H1 (cell line): ENCODE results near the gene C22orf23. TPM values are rescaled to one million over a fixed set of nuclear protein-coding genes. Genes with fewer than 3 reads are reported as not detected.
A peak's percentile ranks its signal among the peaks of the same experiment; 100 is the strongest.

ENCODE experiments used
- CTCF ChIA-PET: fragments of 300-600 bp; sonication (Branson Sonifier 250); formaldehyde crosslinking; loops from one replicate; lab custom pipeline; 2021; ENCODE audit not compliant: partially characterized antibody; lab: Charles Lee
- POLR2A ChIA-PET: fragments of 300-600 bp; sonication (Branson Sonifier 250); formaldehyde crosslinking; loops from one replicate; lab custom pipeline; 2021; ENCODE audit warnings: inconsistent platforms; ENCODE audit not compliant: partially characterized antibody; lab: Charles Lee
- DNase-seq, 2 experiments: peaks; one replicate each; pipeline versions ENCODE4 v3.0.0 to v3.0.0-alpha.2; 2010 to 2022; ENCODE audit warnings: low spot score in 2 of 2, low read depth in 1 of 2, mixed read lengths in 1 of 2
- FAIRE-seq: peaks from 2 replicates; lab custom pipeline; 2011; peaks lifted over from hg19 to GRCh38; lab: Jason Lieb, UNC
- H2AFZ ChIP-seq: 2 replicates; pipeline ENCODE4 v1.8.1; 2012; ENCODE audit warnings: low read length, inconsistent platforms
- H2AK5ac ChIP-seq: 2 replicates; pipeline ENCODE4 v1.6.1; 2013; ENCODE audit warnings: low read depth, low read length
- H2BK120ac ChIP-seq: replicated peaks from 2 replicates; pipeline ENCODE3; 2013; ENCODE audit warnings: low read depth, low read length, inconsistent platforms
- H2BK12ac ChIP-seq: 2 replicates; pipeline ENCODE4 v1.6.1; 2013; ENCODE audit warnings: low read depth, low read length
- H2BK15ac ChIP-seq: 2 replicates; pipeline ENCODE4 v1.6.1; 2013; ENCODE audit warnings: low read length
- H2BK20ac ChIP-seq: 2 replicates; pipeline ENCODE4 v1.6.1; 2013; ENCODE audit warnings: low read length
- H2BK5ac ChIP-seq: 2 replicates; pipeline ENCODE4 v1.6.1; 2013; ENCODE audit warnings: low read depth, low read length
- H3K14ac ChIP-seq: 2 replicates; pipeline ENCODE4 v1.6.1; 2013; ENCODE audit warnings: inconsistent platforms; ENCODE audit not compliant: insufficient read length
- H3K18ac ChIP-seq: 2 replicates; pipeline ENCODE4 v1.6.1; 2013; ENCODE audit warnings: low read length; ENCODE audit errors: extremely low read depth
- H3K23ac ChIP-seq: 2 replicates; pipeline ENCODE4 v1.6.1; 2013; ENCODE audit warnings: inconsistent platforms; ENCODE audit not compliant: insufficient read length
- H3K23me2 ChIP-seq: 2 replicates; pipeline ENCODE4 v1.6.1; 2013; ENCODE audit warnings: low read depth, low read length
- H3K27ac ChIP-seq: 2 replicates; pipeline ENCODE4 v1.6.1; 2011; ENCODE audit warnings: low read depth, low read length, inconsistent platforms
- H3K27me3 ChIP-seq, 4 experiments: replicated peaks in 1 of 4; 1 replicate in 1 of 4; 2 replicates in 3 of 4; pipeline versions ENCODE4 v1.6.1 to v1.8.1; 2011 to 2013; ENCODE audit warnings: low read length in 3 of 4, mild to moderate bottlenecking in 3 of 4, inconsistent platforms in 2 of 4, mixed read lengths in 2 of 4, moderate library complexity in 1 of 4; ENCODE audit not compliant: control insufficient read depth in 3 of 4, insufficient read depth in 3 of 4; ENCODE audit errors: extremely low read depth in 1 of 4
- H3K36me3 ChIP-seq, 4 experiments: 2 replicates each; pipeline versions ENCODE4 v1.6.1 to v1.8.1; 2011 to 2013; ENCODE audit warnings: mild to moderate bottlenecking in 4 of 4, low read length in 3 of 4, moderate library complexity in 2 of 4, control low read depth in 1 of 4, inconsistent platforms in 1 of 4; ENCODE audit not compliant: insufficient read depth in 4 of 4, control insufficient read depth in 2 of 4
- H3K4ac ChIP-seq: replicated peaks from 2 replicates; pipeline ENCODE3; 2013; ENCODE audit warnings: low read length, low read depth, mixed read lengths, inconsistent platforms; ENCODE audit not compliant: insufficient read length
- H3K4me1 ChIP-seq, 4 experiments: replicated peaks in 1 of 4; 1 replicate in 1 of 4; 2 replicates in 3 of 4; pipeline versions ENCODE4 v1.6.1 to v1.8.1; 2011 to 2013; ENCODE audit warnings: low read length in 3 of 4, inconsistent platforms in 2 of 4, mixed read lengths in 1 of 4; ENCODE audit not compliant: insufficient read depth in 4 of 4, control insufficient read depth in 3 of 4
- H3K4me2 ChIP-seq, 2 experiments: 2 replicates each; pipeline versions ENCODE4 v1.6.1 to v1.8.1; 2011 to 2013; ENCODE audit warnings: low read depth in 2 of 2, low read length in 2 of 2, control low read depth in 1 of 2, inconsistent platforms in 1 of 2, mild to moderate bottlenecking in 1 of 2; ENCODE audit not compliant: insufficient read depth in 1 of 2
- H3K4me3 ChIP-seq, 4 experiments: fragments of 200-600, 300-600 bp in 1 of 4; sonication (generic), shearing (Covaris generic), sonication (Bioruptor Twin) in 1 of 4; 2 replicates each; pipeline versions ENCODE4 v1.5.1 to v1.8.1; 2011 to 2016; ENCODE audit warnings: low read length in 4 of 4, low read depth in 3 of 4, control low read depth in 2 of 4, inconsistent platforms in 2 of 4, mild to moderate bottlenecking in 2 of 4, mixed read lengths in 1 of 4, moderate library complexity in 1 of 4; ENCODE audit not compliant: insufficient read depth in 2 of 4; ENCODE audit errors: extremely low read depth in 1 of 4
- H3K56ac ChIP-seq: replicated peaks from 2 replicates; pipeline ENCODE3; 2013; ENCODE audit warnings: low read depth, mild to moderate bottlenecking, mixed read lengths, low read length, inconsistent platforms; ENCODE audit not compliant: insufficient read length
- H3K79me1 ChIP-seq: 2 replicates; pipeline ENCODE4 v1.6.1; 2013; ENCODE audit warnings: low read depth, low read length, control low read depth
- H3K79me2 ChIP-seq, 2 experiments: 2 replicates each; pipeline versions ENCODE4 v1.6.1 to v1.8.1; 2012 to 2013; ENCODE audit warnings: low read length in 2 of 2, mild to moderate bottlenecking in 2 of 2, inconsistent platforms in 1 of 2; ENCODE audit not compliant: insufficient read depth in 2 of 2, control insufficient read depth in 1 of 2
- H3K9ac ChIP-seq, 4 experiments: replicated peaks in 1 of 4; 1 replicate in 1 of 4; 2 replicates in 3 of 4; pipeline versions ENCODE4 v1.6.1 to v1.8.1; 2011 to 2013; ENCODE audit warnings: low read depth in 3 of 4, low read length in 3 of 4, control low read depth in 2 of 4, mild to moderate bottlenecking in 2 of 4, moderate library complexity in 2 of 4, inconsistent platforms in 1 of 4; ENCODE audit errors: extremely low read depth in 1 of 4
- H3K9me3 ChIP-seq, 2 experiments: 2 replicates each; pipeline versions ENCODE4 v1.6.1 to v1.8.1; 2012 to 2013; ENCODE audit warnings: mild to moderate bottlenecking in 2 of 2, moderate library complexity in 2 of 2, control low read depth in 1 of 2, inconsistent platforms in 1 of 2, low read depth in 1 of 2, low read length in 1 of 2, mixed read lengths in 1 of 2; ENCODE audit not compliant: insufficient read depth in 2 of 2
- H4K20me1 ChIP-seq, 2 experiments: replicated peaks in 1 of 2; 2 replicates each; pipeline versions ENCODE3 to v1.8.1; 2011 to 2013; ENCODE audit warnings: inconsistent platforms in 2 of 2, low read length in 2 of 2, mild to moderate bottlenecking in 1 of 2; ENCODE audit not compliant: insufficient read depth in 2 of 2, control insufficient read depth in 1 of 2
- H4K5ac ChIP-seq: 2 replicates; pipeline ENCODE4 v1.6.1; 2013; ENCODE audit warnings: low read length, low read depth, mixed read lengths, inconsistent platforms; ENCODE audit not compliant: insufficient read length
- H4K8ac ChIP-seq: 2 replicates; pipeline ENCODE4 v1.8.0; 2013; ENCODE audit warnings: mild to moderate bottlenecking, moderate library complexity, low read length, inconsistent platforms; ENCODE audit not compliant: insufficient read depth; ENCODE audit errors: extremely low read depth
- H4K91ac ChIP-seq: replicated peaks from 2 replicates; pipeline ENCODE3; 2013; ENCODE audit warnings: low read length, mixed read lengths, inconsistent platforms; ENCODE audit not compliant: insufficient read length
- CBX5 ChIP-seq: fragments of 300-800, 300-1000 bp; sonication (generic); IDR thresholded peaks from 2 replicates; pipeline ENCODE4 v1.7.1; 2016; ENCODE audit warnings: antibody characterized with exemption, low read length, low read depth
- JUN ChIP-seq: IDR thresholded peaks from 2 replicates; pipeline ENCODE4 v1.6.1; 2011; ENCODE audit warnings: low read depth, mild to moderate bottlenecking, improper control_type of control experiment, low read length
- RFX5 ChIP-seq: IDR thresholded peaks from 2 replicates; pipeline ENCODE4 v1.6.1; 2011; ENCODE audit warnings: low read depth, low read length, improper control_type of control experiment, borderline replicate concordance
- WGBS, 2 experiments: shearing (Covaris generic) in 1 of 2; methylation state at CpG; one replicate each; pipeline versions ENCODE4 v1.1.6 to v1.1.7; 2013 to 2015; ENCODE audit warnings: low lambda C conversion rate in 2 of 2, mixed read lengths in 2 of 2, inconsistent platforms in 1 of 2, low coverage in 1 of 2, missing lambda C conversion rate in 1 of 2; ENCODE audit not compliant: insufficient replicate concordance in 2 of 2, insufficient coverage in 1 of 2, insufficient read length in 1 of 2; ENCODE audit errors: extremely low coverage in 1 of 2, missing lambda C conversion rate in 1 of 2; 5-methylcytosine and 5-hydroxymethylcytosine counted together
- polyA plus RNA-seq, 7 experiments: library from polyadenylated mRNA; depleted of rRNA in 3 of 7; stranded (reverse) in 5 of 7; unstranded in 2 of 7; fragments of >200 nt in 5 of 7; fragments of 200-250 nt in 2 of 7; gene quantifications; 1 replicate in 5 of 7; 2 replicates in 1 of 7; 4 replicates in 1 of 7; pipeline versions ENCODE4 v1.2.1 to v1.2.3, GENCODE V29; 2011 to 2013; ENCODE audit warnings: missing spikeins in 2 of 7, mixed read lengths in 2 of 7
- total RNA-seq: library from RNA; stranded (reverse); fragmentation: NEBNext Ultra II Directional; extraction: Animal tissue kit (Norgen Biotek cat#: 25700); gene quantifications from 2 replicates; pipeline ENCODE4 v1.2.1, GENCODE V29; 2021

The C22orf23 gene
- total and polyA plus RNA-seq, 2 of the 8 experiments (the other 6 are each of a cell fraction or from before 2014, with no cell fraction given) = 0.50 to 0.54 TPM

GRCh38 chr22:37932821-37933578 lies 20.4 kb downstream of the C22orf23 start:
- Histone ChIP-seq H3K79me2 (no peaks in the 10 kb centered on the region), H3K23ac (no peak overlapping the region), H3K14ac (no peak overlapping the region), H3K79me1 (no peaks in the 10 kb centered on the region; the same call in 1 of the 2 replicates), H4K5ac (no peak overlapping the region), H4K20me1 (peaks cover 0 to 12% of the 10 kb centered on the region in 2 experiments), H2BK20ac (no peak overlapping the region), H4K8ac (no peak overlapping the region; the same call in 1 of the 2 replicates), H3K56ac (no peak overlapping the region), H2BK120ac (no peak overlapping the region), H3K9me3 (no peaks in the 10 kb centered on the region), H3K18ac (no peak overlapping the region), H3K4me1 (peaks cover 0 to 5% (median 3%) of the 10 kb centered on the region in 4 experiments; a peak in 5 of 7 replicates), H2BK15ac (no peak overlapping the region), H3K23me2 (no peaks in the 10 kb centered on the region), H3K27ac (no peak overlapping the region), H3K4me2 (no peak overlapping the region), H3K9ac (peak overlapping the region in 1 of 4 experiments; percentile 13; a peak in 1 of 7 replicates), H3K36me3 (peaks cover 0 to 9% (median 4%) of the 10 kb centered on the region in 4 experiments; a peak in 6 of 8 replicates), H2BK5ac (peak overlapping the region; percentile 6; the same call in 1 of the 2 replicates), H3K4me3 (no peak overlapping the region), H4K91ac (no peak overlapping the region), H2BK12ac (0 out of 2 replicates have a peak overlapping the region, but pooled peaks have one; percentile 19), H2AK5ac (no peak overlapping the region), H3K27me3 (no peaks in the 10 kb centered on the region), H3K4ac (no peak overlapping the region), H2AFZ (no peak overlapping the region)
- whole genome bisulfite sequencing, 2 experiments = 93% methylated on average over 21 of the region's 21 CpGs; no CpG with 5 or more reads in 1 of the 2 experiments
- FAIRE-seq (no peak), DNase-seq (no peak)
- TF ChIP-seq RFX5 (no peak), JUN (no peak), CBX5 (no peak)
- ChIA-PET POLR2A (interaction anchor here (0.7 to 3.1 kb wide), 6 partner anchors 15 to 116 kb away, joined by 3 to 11 read pairs (median 3); partner anchors contain the start of genes C22orf23 and POLR2F), CTCF (interaction anchor here (0.6 to 10.4 kb wide), 23 partner anchors 8 to 160 kb away, joined by 3 to 158 read pairs (median 4); partner anchors contain the start of gene GALR3)
